B cell (primary cell): ENCODE results near the gene RRP12. TPM values are rescaled to one million over a fixed set of nuclear protein-coding genes. Genes with fewer than 3 reads are reported as not detected.

ENCODE experiments used
- ATAC-seq: fragments of 200-7000 bp; cut with Tn5 transposase; one replicate; pipeline ENCODE4 v1.10.0; 2021; ENCODE audit warnings: low read depth, mild to moderate bottlenecking, moderate number of reproducible peaks, moderate library complexity
- CTCF ChIA-PET: fragments of 350-600 bp; sonication (Branson Sonifier 250); formaldehyde crosslinking; loops from one replicate; lab custom pipeline; 2021; ENCODE audit warnings: antibody characterized with exemption, inconsistent platforms; lab: Charles Lee
- POLR2A ChIA-PET: fragments of 350-600 bp; sonication (Branson Sonifier 250); formaldehyde crosslinking; loops from one replicate; lab custom pipeline; 2021; ENCODE audit warnings: antibody characterized with exemption; lab: Charles Lee
- DNase-seq: peaks from one replicate; pipeline ENCODE4 v3.0.0; 2013
- H2AFZ ChIP-seq: 2 replicates; pipeline ENCODE4 v1.6.1; 2012; ENCODE audit warnings: mild to moderate bottlenecking, low read depth, low read length; ENCODE audit not compliant: insufficient read depth, poor library complexity, severe bottlenecking
- H3K27ac ChIP-seq, 2 donors: 1 replicate in 1 of 2; 2 replicates in 1 of 2; pipeline ENCODE4 v1.5.1; 2012 to 2013; ENCODE audit warnings: low read length in 2 of 2, mild to moderate bottlenecking in 2 of 2, moderate library complexity in 1 of 2
- H3K27me3 ChIP-seq, 4 experiments: fragments of 200-600 bp in 1 of 4; sonication (generic) in 1 of 4; replicated peaks in 1 of 4; 1 replicate in 2 of 4; 2 replicates in 2 of 4; pipeline versions ENCODE4 v1.6.1 to v1.7.0; 2013 to 2016; ENCODE audit warnings: low read length in 3 of 4, mild to moderate bottlenecking in 2 of 4, mixed read lengths in 1 of 4, moderate library complexity in 1 of 4; ENCODE audit not compliant: insufficient read depth in 4 of 4, control insufficient read depth in 3 of 4; ENCODE audit errors: control extremely low read depth in 1 of 4
- H3K36me3 ChIP-seq, 2 experiments: replicated peaks in 1 of 2; 1 replicate in 1 of 2; 2 replicates in 1 of 2; pipeline versions ENCODE4 v1.6.1 to v1.7.1; 2013; ENCODE audit warnings: low read length in 1 of 2; ENCODE audit not compliant: insufficient read depth in 2 of 2, control insufficient read depth in 1 of 2; ENCODE audit errors: control extremely low read depth in 1 of 2, extremely low read depth in 1 of 2
- H3K4me1 ChIP-seq, 2 donors: fragments of 200-600 bp in 1 of 2; sonication (generic) in 1 of 2; 1 replicate in 1 of 2; 2 replicates in 1 of 2; pipeline versions ENCODE4 v1.5.1 to v1.6.1; 2013 to 2017; ENCODE audit warnings: low read length in 2 of 2; ENCODE audit not compliant: control insufficient read depth in 2 of 2, insufficient read depth in 2 of 2
- H3K4me2 ChIP-seq: replicated peaks from 2 replicates; pipeline ENCODE3; 2012; ENCODE audit warnings: mild to moderate bottlenecking, low read depth, low read length; ENCODE audit not compliant: poor library complexity, severe bottlenecking
- H3K4me3 ChIP-seq, 5 experiments: fragments of 200-600 bp in 1 of 5; sonication (generic) in 1 of 5; 1 replicate in 3 of 5; 2 replicates in 2 of 5; pipeline versions ENCODE4 v1.5.1 to v1.7.0; 2011 to 2016; ENCODE audit warnings: low read length in 4 of 5, mild to moderate bottlenecking in 4 of 5, low read depth in 2 of 5, control low read depth in 1 of 5, moderate library complexity in 1 of 5; ENCODE audit not compliant: insufficient read depth in 1 of 5; ENCODE audit errors: control extremely low read depth in 1 of 5, extremely low read depth in 1 of 5
- H3K79me2 ChIP-seq: fragments of 200-600 bp; sonication (generic); one replicate; pipeline ENCODE4 v1.6.0; 2016; ENCODE audit warnings: low read length; ENCODE audit not compliant: control insufficient read depth, insufficient read depth
- H3K9ac ChIP-seq: fragments of 200-600 bp; sonication (generic); 2 replicates; pipeline ENCODE4 v1.6.1; 2017; ENCODE audit warnings: mild to moderate bottlenecking, low read length, moderate library complexity
- H3K9me3 ChIP-seq, 3 donors: one replicate each; pipeline versions ENCODE4 v1.6.1 to v1.7.1; 2013; ENCODE audit warnings: low read length in 2 of 3; ENCODE audit not compliant: control insufficient read depth in 2 of 3, insufficient read depth in 1 of 3; ENCODE audit errors: control extremely low read depth in 1 of 3
- H4K20me1 ChIP-seq: 2 replicates; pipeline ENCODE4 v1.6.0; 2012; ENCODE audit warnings: mild to moderate bottlenecking, low read length; ENCODE audit not compliant: insufficient read depth, control insufficient read depth, poor library complexity, severe bottlenecking
- H3K27ac Mint-ChIP-seq: one replicate; pipeline ENCODE4 v1.8.0; 2021; ENCODE audit warnings: mixed read lengths
- H3K27me3 Mint-ChIP-seq: one replicate; pipeline ENCODE4 v1.8.0; 2021; ENCODE audit warnings: mixed read lengths
- H3K4me1 Mint-ChIP-seq: one replicate; pipeline ENCODE4 v1.8.0; 2021; ENCODE audit warnings: mixed read lengths
- H3K4me3 Mint-ChIP-seq: one replicate; pipeline ENCODE4 v1.8.0; 2021; ENCODE audit warnings: mixed read lengths
- H3K9me3 Mint-ChIP-seq: one replicate; pipeline ENCODE4 v1.8.0; 2022; ENCODE audit warnings: mixed read lengths; ENCODE audit not compliant: insufficient read depth
- CTCF ChIP-seq: fragments of 200-600 bp; IDR thresholded peaks from one replicate; pipeline ENCODE4 v1.8.0; 2022; ENCODE audit warnings: antibody characterized with exemption, mild to moderate bottlenecking
- EZH2 ChIP-seq: IDR thresholded peaks from 2 replicates; pipeline ENCODE4 v1.6.1; 2012; ENCODE audit warnings: borderline replicate concordance, low read depth, mild to moderate bottlenecking, moderate library complexity, low read length; ENCODE audit not compliant: insufficient read depth, poor library complexity, severe bottlenecking
- WGBS: methylation state at CpG from one replicate; pipeline ENCODE4 v1.1.5; 2013; ENCODE audit warnings: missing lambda C conversion rate; ENCODE audit not compliant: insufficient coverage; 5-methylcytosine and 5-hydroxymethylcytosine counted together
- intact Hi-C: fragments of 100-400 bp; cut with micrococcal nuclease; formaldehyde crosslinking; loops from one replicate; pipeline ENCODE4 v1.10.0; 2022
- polyA plus RNA-seq: library from polyadenylated mRNA; depleted of rRNA; stranded (reverse); fragments of >200 nt; gene quantifications from 2 replicates; pipeline ENCODE4 v1.2.3, GENCODE V29; 2012
- total RNA-seq, 2 donors: library from RNA; stranded (reverse); fragments of 120-200 nt in 1 of 2; gene quantifications; 1 replicate in 1 of 2; 2 replicates in 1 of 2; pipeline versions ENCODE4 v1.2.3 to v1.2.4, GENCODE V29; 2013 to 2022

The RRP12 gene
- total and polyA plus RNA-seq, 2 donors (not counting 1 experiment from before 2014, with no cell fraction given) = 19.3 to 35.7 TPM

- Mint-ChIP-seq H3K9me3 (no peaks in the 10 kb centered on the region), H3K27me3 (no peaks in the 10 kb centered on the region), H3K4me3 (no peak overlapping the region), H3K4me1 (no peaks in the 10 kb centered on the region), H3K27ac (no peak overlapping the region)
- Histone ChIP-seq H3K9ac (no peak overlapping the region), H3K79me2 (no peaks in the 10 kb centered on the region), H3K4me3 (no peak overlapping the region), H3K4me2 (no peak overlapping the region), H3K4me1 (no peaks in the 10 kb centered on the region), H2AFZ (no peak overlapping the region), H3K36me3 (peaks cover 0 to 46% of the 10 kb centered on the region in 2 experiments), H3K27me3 (no peaks in the 10 kb centered on the region), H3K9me3 (no peaks in the 10 kb centered on the region), H3K27ac (no peak overlapping the region), H4K20me1 (no peaks in the 10 kb centered on the region)
- ChIA-PET CTCF (no interaction called here), POLR2A (no interaction called here)
- peak; percentile 13 for DNase-seq
- 100% methylated on average over 7 of the region's 8 CpGs for WGBS
- no peak for ATAC-seq
- intact Hi-C loops = no loop called here
- TF ChIP-seq EZH2 = no peak
- no peak for TF ChIP-seq CTCF
Observed at GRCh38 chr10:97380516-97380915, 20.6 kb downstream of the RRP12 start.

- Mint-ChIP-seq H3K27ac (no peak overlapping the region), H3K27me3 (no peaks in the 10 kb centered on the region), H3K4me3 (no peak overlapping the region), H3K4me1 (no peaks in the 10 kb centered on the region), H3K9me3 (no peaks in the 10 kb centered on the region)
- no peaks in the 10 kb centered on the region for H3K79me2 ChIP-seq
- H3K4me3 ChIP-seq = no peak overlapping the region
- WGBS = 95% methylated on average over 13 of the region's 15 CpGs
- ATAC-seq (no peak), DNase-seq (peak; percentile 21)
- H3K36me3 ChIP-seq = peaks cover 0 to 47% of the 10 kb centered on the region in 2 experiments
- no peak overlapping the region for H2AFZ ChIP-seq
- H3K4me1 ChIP-seq = no peaks in the 10 kb centered on the region
- H3K4me2 ChIP-seq = no peak overlapping the region
- H3K9me3 ChIP-seq = no peaks in the 10 kb centered on the region
- ChIA-PET POLR2A (no interaction called here), CTCF (no interaction called here)
- no peaks in the 10 kb centered on the region for H4K20me1 ChIP-seq
- no peak overlapping the region for H3K27ac ChIP-seq
- H3K27me3 ChIP-seq = no peaks in the 10 kb centered on the region
- TF ChIP-seq EZH2 (no peak), CTCF (no peak)
- H3K9ac ChIP-seq = no peak overlapping the region
- intact Hi-C loops = no loop called here
Observed at GRCh38 chr10:97378933-97379921, 21.9 kb downstream of the RRP12 start.
